Germinal center (tissue), 1 donor: ENCODE measurements around the gene PISD.
"Not testable (repeated sequence)": the region's sequence is repeated elsewhere in the genome, so short reads cannot be mapped to it uniquely, and the experiment has no call there.

ENCODE experiments used
- DNase-seq: peaks from one replicate; pipeline ENCODE4 v3.0.0; 2012; ENCODE audit warnings: mixed read lengths, low spot score

PISD gene

DNA sequence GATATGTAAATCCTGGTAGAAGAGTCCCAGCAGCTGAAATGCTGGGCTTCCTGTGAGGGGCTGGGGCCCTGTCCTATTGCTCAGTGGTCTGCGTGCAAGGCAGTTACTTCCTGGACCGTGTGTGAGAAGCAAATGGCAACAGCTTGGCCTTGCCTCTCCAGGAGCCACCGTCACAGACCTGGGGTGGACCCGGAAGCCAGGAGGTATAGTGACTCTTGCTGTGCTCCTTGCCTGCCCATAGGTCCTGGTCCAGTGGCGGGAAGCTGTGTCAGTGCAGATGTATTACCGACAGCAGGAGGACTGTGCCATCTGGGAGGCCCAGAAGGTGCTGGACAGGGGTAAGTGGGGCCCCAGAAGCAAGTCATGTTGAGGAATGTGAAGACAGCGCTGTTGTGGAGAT is 54.3 kb downstream of the PISD start:
- no peak for DNase-seq

- DNase-seq: no peak
Measured at GRCh38 chr22:31605851-31606585, 56.0 kb downstream of the PISD start.

DNA sequence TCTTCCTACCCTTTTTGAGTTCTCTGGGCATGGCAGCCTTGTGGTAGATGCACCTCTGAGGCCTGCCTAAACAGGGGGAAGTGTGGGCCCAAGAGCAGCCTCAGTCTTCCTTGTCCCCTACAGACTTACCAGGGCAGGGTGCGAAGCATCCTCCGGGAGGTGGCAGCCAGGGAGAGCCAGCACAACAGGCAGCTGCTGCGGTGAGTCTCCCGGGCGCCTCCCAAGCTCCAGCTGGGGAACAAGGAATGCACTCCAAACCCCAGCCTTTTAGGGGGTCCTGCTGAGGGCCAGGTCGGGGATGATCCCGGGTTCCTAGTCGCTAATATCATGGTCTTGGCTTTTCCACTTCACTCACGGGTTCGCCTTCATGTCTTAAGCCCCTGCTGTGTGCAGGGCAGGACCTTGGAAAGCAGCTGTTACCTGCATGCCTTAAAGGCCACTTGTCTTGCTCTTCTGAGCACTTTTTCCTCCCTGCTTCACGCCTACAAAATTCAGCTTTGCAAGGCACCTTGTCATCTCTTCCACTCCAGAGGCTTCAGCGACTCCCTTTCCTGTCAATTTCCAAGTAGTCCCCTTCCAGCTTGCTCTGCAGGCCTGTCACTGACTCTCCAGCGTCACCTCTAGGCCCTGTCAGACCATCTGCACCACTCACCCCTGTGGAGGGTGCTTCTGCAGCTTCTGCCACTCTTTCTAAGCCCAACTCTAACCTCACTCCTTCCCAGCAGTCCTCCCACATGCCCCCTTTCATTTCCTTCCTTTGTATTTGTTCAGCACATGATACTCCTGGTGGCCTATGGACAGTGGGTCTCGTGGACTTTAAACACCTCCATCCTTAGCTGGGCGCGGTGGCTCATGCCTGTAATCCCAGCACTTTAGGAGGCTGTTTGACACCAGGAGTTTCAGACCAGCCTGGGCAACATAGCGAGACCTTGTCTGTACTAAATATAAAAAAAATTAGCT is 57.0 kb downstream of the PISD start:
- DNase-seq: no peak

GRCh38 chr22:31604137-31604705 is 57.8 kb downstream of the PISD start:
- DNase-seq: no peak

DNA sequence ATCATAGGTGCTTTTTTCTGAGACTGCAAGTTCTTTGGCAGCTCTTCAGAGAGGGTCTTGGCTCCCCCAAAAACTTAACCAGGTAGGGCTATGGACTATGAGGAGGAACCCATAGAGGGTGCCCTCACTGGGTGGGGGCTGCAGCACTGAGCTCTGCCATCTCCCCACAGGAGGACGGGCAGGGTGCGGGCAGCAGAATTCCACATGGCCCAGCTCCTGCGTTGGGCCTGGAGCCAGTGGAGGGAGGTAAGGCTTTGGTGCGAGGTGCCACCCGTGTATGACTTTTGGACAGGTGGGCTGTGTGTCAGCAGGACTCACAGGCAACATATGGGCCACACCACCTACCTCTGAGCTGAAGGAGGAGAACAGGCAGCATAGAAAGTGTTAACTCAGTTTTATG is 58.4 kb downstream of the PISD start:
- DNase-seq: no peak

DNA sequence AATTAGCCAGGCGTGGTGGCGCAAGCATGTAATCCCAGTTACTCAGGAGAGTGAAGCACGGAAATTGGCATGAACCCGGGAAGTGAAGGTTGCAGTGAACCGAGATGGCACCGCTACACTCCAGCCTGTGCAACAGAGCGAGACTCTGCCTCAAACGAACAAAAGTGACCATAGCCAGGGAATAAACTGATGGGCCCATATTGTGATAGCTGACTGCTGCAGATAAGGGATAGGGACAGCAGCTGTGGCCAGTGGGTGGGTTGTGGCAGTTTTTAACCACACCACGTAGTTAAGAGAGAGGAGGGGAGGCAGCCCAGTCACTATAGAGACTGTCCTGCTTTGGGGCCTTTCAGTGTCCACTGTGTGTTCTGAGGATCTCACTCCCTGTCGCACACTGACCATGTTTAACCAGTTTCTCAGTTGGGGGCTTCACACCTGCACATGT is 58.9 kb downstream of the PISD start:
- no peak for DNase-seq

- DNase-seq: no peak
Measured at GRCh38 chr22:31602259-31602952, 59.6 kb downstream of the PISD start.

DNA sequence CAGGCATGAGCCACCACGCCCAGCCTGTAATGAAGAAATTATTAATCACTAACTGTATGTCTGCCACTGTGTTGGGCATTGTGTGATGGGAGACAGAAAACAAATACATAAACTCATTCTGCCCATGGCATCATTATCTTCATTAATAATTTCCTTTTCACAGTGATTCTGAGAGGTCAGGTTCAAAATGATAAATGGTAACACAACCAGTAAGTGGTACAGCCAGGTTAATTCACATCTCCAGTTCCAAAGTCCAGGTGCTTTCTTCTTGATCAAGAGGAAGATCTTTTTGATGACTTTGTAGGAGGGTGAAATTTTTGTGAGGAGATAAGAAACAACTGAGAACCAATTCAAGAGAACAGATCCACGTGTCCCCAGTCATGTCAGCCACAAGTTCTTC is 66.7 kb downstream of the PISD start:
- no peak for DNase-seq

GRCh38 chr22:31590161-31590560 is 71.9 kb downstream of the PISD start:
- not testable (repeated sequence) for DNase-seq

- DNase-seq: no peak
Measured at GRCh38 chr22:31588970-31589675, 72.9 kb downstream of the PISD start.

DNA sequence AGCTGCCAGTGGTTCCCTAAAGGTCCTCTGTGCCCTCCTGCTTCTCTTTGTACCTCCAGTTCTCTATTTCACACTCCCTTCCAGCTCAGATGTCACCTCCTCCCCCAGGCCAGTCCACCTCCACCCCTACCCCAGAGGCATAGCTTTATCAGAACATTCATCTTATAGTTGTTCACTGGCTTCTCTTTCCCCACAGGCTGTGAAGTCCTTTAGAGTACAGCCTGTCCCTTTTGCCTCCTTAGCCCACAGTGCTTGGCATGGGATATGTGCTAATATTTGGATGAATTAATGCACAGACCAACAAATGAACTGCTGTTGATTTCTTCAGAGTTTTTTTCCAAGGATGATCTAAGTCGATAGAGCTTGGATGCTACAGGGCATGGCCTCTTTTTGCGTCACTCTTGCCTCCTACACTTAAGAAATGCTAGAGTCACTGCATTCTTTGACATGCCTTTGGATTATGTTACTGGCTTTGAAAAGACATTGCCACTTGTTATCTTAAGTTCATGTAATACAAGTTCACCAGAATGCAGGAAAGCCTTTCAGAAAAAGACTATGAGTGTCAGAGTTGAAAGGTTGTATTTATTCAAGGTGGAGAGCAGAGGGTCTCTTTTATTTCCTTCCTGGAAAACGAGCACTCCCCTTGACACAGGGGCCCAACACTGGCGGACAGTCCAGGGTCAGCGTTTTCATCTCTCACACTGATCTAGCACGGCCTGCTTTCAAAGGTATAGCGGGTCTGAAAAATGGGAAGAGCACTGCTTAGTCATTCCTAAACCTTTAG is 75.7 kb downstream of the PISD start:
- no peak for DNase-seq

- no peak for DNase-seq
Measured at GRCh38 chr22:31585161-31585859, 76.7 kb downstream of the PISD start.

DNA sequence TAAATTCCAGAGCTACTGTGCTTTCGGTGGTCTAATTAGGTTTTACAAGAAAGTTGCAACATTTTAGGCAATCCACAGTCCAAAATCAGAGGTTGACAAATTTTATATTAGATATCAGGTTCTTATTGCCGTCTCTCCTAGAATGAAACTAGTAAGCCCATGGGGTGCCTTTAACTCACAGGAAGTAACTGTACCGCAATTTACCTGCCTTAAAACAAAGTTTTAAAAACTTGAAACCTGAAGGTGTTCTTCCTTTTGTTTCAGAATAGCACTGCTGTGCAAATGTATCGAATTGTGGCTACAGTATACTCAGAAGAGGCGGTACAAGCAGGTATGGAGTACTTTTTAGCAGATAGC is 77.2 kb downstream of the PISD start:
- DNase-seq: no peak

- DNase-seq: no peak
Measured at GRCh38 chr22:31583861-31584485, 78.0 kb downstream of the PISD start.

DNA sequence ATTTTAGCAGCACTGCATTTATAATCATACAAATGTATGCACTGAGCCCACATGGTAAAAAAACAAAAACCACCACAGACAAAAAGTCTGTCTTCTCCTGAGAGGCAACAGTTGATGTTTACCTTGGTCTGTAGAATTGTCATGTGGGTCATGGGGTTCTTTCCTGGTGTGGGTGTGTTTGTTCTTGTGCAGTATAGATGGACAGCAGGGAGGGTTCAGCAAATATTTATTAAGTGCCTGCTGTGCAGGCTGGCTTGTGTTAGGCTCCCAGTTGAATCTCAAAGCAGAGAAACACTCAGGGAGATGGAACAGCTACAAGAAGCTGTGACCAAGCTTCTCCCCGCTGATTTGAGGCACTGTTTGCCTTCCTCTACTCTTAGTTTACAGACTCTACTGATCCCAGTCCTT is 82.2 kb downstream of the PISD start:
- DNase-seq: no peak

GRCh38 chr22:31578171-31578570 is 83.8 kb downstream of the PISD start:
- DNase-seq: no peak

- DNase-seq: no peak
Measured at GRCh38 chr22:31577711-31578110, 84.3 kb downstream of the PISD start.

DNA sequence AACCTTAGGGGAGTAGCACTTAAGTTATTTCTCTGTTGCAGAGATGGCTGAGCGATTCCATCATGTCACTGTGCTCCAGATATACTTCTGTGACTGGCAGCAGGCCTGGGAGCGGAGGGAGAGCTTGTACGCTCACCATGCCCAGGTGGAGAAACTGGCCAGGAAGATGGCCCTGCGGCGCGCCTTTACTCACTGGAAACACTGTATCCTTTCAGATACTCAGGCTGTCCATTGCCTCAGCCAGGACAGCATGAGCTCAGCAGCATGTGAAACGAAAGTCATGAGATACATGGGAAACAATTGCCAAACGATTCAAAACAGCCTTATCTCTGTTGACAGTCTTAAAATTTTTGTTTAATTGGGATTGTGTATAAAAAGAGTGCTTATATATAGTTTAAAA is 86.8 kb downstream of the PISD start:
- DNase-seq: no peak

- DNase-seq: no peak
Measured at GRCh38 chr22:31574055-31574670, 87.9 kb downstream of the PISD start.
